Muscle of leg (tissue), 11 donors: Measurements from ENCODE around the gene COQ6. TPM values are rescaled to one million over a fixed set of nuclear protein-coding genes. Genes with fewer than 3 reads are reported as not detected.
"Not testable (repeated sequence)": the region's sequence is repeated elsewhere in the genome, so short reads cannot be mapped to it uniquely, and the experiment has no call there.

Experiments
- DNase-seq: peaks from one replicate; pipeline ENCODE4 v3.0.0; 2013
- H3K27ac ChIP-seq: one replicate; pipeline ENCODE4 v1.5.1; 2013; ENCODE audit warnings: mild to moderate bottlenecking, low read length, control low read depth
- H3K27me3 ChIP-seq: one replicate; pipeline ENCODE4 v1.6.1; 2013; ENCODE audit warnings: low read length; ENCODE audit not compliant: control insufficient read depth, insufficient read depth
- H3K36me3 ChIP-seq: one replicate; pipeline ENCODE4 v1.6.1; 2013; ENCODE audit warnings: low read length; ENCODE audit not compliant: control insufficient read depth, insufficient read depth
- H3K4me1 ChIP-seq: one replicate; pipeline ENCODE4 v1.6.1; 2013; ENCODE audit warnings: low read length; ENCODE audit not compliant: control insufficient read depth, insufficient read depth
- H3K4me3 ChIP-seq: one replicate; pipeline ENCODE4 v1.5.1; 2013; ENCODE audit warnings: low read length, control low read depth
- H3K9me3 ChIP-seq: replicated peaks from 2 replicates; pipeline ENCODE4 v1.6.1; 2013; ENCODE audit warnings: low read depth, low read length; ENCODE audit not compliant: control insufficient read depth
- WGBS: methylation state at CpG from one replicate; pipeline ENCODE4 v1.1.5; 2013; ENCODE audit warnings: missing lambda C conversion rate; ENCODE audit not compliant: insufficient coverage; 5-methylcytosine and 5-hydroxymethylcytosine counted together
- polyA plus RNA-seq, 8 donors: library from polyadenylated mRNA; unstranded; fragments of 120-200 nt; gene quantifications; one replicate each; pipeline versions ENCODE4 v1.2.1 to v1.2.3, GENCODE V29; 2013; ENCODE audit warnings: inconsistent platforms in 1 of 8, low replicate concordance in 1 of 8; ENCODE audit not compliant: insufficient read length in 8 of 8, insufficient read depth in 1 of 8
- total RNA-seq: library from RNA; stranded (reverse); fragments of 120-200 nt; gene quantifications from one replicate; pipeline ENCODE4 v1.2.4, GENCODE V29; 2013

COQ6 gene
- total and polyA plus RNA-seq, 9 donors: 26.9 to 47.5 (median 38.3) TPM

DNA sequence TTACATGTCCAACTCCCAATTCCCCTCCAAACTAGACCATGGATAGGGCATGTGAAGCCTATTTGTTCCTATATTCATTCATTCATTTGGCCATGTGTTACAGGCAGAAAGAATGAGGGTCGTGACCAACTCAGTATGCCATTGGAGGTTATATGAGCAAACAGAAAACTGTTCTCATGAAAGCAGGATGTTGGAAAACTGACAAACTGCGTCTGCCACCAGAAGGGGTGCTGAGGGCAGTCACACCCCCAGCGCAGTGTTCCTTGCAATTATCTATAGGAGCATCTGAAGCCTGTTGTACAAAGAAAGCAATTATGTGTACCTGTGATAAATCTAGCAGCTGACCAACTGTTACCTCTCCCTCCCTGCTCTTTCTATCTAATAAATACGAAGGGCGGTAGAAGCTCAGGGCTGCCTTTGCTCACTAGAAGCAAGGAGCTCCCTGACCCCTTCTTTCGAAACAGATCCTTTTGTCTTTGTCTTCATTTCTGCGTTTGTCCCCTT, 47.9 kb downstream of the COQ6 start:
- no peak overlapping the region for H3K27ac ChIP-seq
- 98% methylated on average over 4 of the region's 7 CpGs for WGBS
- H3K4me3 ChIP-seq: no peak overlapping the region
- no peak for DNase-seq
- no peaks in the 10 kb centered on the region for H3K27me3 ChIP-seq
- no peaks in the 10 kb centered on the region for H3K4me1 ChIP-seq
- H3K36me3 ChIP-seq: peaks cover 19% of the 10 kb centered on the region
- no peaks in the 10 kb centered on the region for H3K9me3 ChIP-seq

- H3K4me3 ChIP-seq: no peak overlapping the region
- H3K36me3 ChIP-seq: peaks cover 19% of the 10 kb centered on the region
- H3K9me3 ChIP-seq: no peaks in the 10 kb centered on the region
- WGBS: 91% methylated on average over 1 of the region's 2 CpGs
- H3K27ac ChIP-seq: no peak overlapping the region
- H3K27me3 ChIP-seq: no peaks in the 10 kb centered on the region
- DNase-seq: no peak
- no peaks in the 10 kb centered on the region for H3K4me1 ChIP-seq
Measured at GRCh38 chr14:73998726-73999125, 48.6 kb downstream of the COQ6 start.

- not testable (repeated sequence) for H3K4me3 ChIP-seq, DNase-seq, H3K36me3 ChIP-seq, H3K27me3 ChIP-seq, H3K4me1 ChIP-seq, H3K27ac ChIP-seq, H3K9me3 ChIP-seq
- WGBS: 83% methylated on average over 1 of the region's 3 CpGs
Measured at GRCh38 chr14:74005664-74006063, 55.6 kb downstream of the COQ6 start.

DNA sequence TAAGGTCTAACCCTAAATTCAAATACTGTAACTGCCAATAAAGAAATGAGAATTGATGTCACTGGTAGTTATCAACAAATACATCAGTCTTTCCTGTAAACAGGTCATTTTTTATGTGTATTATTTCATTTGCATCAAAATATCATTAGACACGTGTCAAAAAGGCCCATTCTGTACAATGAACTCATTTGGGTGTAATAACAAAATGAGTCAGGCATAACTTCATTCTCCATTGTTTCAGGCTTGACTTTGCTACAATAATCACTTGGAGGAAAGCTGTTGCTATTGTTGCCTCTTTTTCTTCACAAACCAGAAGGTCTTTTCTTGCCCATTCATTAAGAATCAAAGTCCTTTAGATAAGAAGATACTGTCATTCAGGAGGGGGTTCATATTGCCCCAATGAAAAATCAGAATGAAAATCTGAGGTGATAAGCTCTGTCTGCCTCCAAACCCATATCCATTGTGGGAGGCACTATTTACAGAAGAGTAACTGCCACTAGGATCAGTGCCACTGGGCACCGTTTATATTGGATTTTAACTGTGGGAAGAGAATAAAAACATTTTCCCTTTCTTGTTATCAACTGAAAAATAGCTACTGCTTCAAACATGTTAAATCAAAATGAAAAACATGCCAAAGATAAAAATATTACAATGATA, 58.9 kb downstream of the COQ6 start:
- DNase-seq: no peak
- no peak overlapping the region for H3K4me3 ChIP-seq
- H3K27ac ChIP-seq: no peak overlapping the region
- peaks cover 27% of the 10 kb centered on the region for H3K36me3 ChIP-seq
- WGBS: no CpG with 5 or more reads among the region's 2 CpGs
- H3K4me1 ChIP-seq: no peaks in the 10 kb centered on the region
- H3K9me3 ChIP-seq: no peaks in the 10 kb centered on the region
- H3K27me3 ChIP-seq: no peaks in the 10 kb centered on the region

Other genes with a start within 250 kb of the COQ6 start
- gene PNMA1, start 235.9 kb upstream of the COQ6 start, total RNA-seq: 7.8 TPM
- gene PNMA1, start 235.9 kb upstream of the COQ6 start, polyA plus RNA-seq: 10 to 100 TPM; 22.4 to 37.4 (median 27.4) TPM
- 8.4 TPM for gene PTGR2, start 98.5 kb upstream of the COQ6 start, total RNA-seq
- gene PTGR2, start 98.5 kb upstream of the COQ6 start, polyA plus RNA-seq: 10 to 100 TPM in 2 of 8 donors, 1 to 10 TPM in 6; 5.7 to 10.9 (median 6.9) TPM
- gene ZNF410, start 63.4 kb upstream of the COQ6 start, total RNA-seq: 41.5 TPM
- 10 to 100 TPM; 26.4 to 37.9 (median 31.0) TPM for gene ZNF410, start 63.4 kb upstream of the COQ6 start, polyA plus RNA-seq
- 6.6 TPM for gene FAM161B, start 208 bp upstream of the COQ6 start, total RNA-seq
- 1 to 10 TPM; 6.2 to 8.2 (median 7.1) TPM for gene FAM161B, start 208 bp upstream of the COQ6 start, polyA plus RNA-seq
- gene ENTPD5, start 69.0 kb downstream of the COQ6 start, total RNA-seq: 10.4 TPM
- 10 to 100 TPM; 11.2 to 15.3 (median 13.9) TPM for gene ENTPD5, start 69.0 kb downstream of the COQ6 start, polyA plus RNA-seq
- gene BBOF1, start 69.0 kb downstream of the COQ6 start, total RNA-seq: 7.8 TPM
- 1 to 10 TPM; 5.7 to 8.6 (median 6.4) TPM for gene BBOF1, start 69.0 kb downstream of the COQ6 start, polyA plus RNA-seq
- 17.3 TPM for gene ALDH6A1, start 134.2 kb downstream of the COQ6 start, total RNA-seq
- 10 to 100 TPM in 7 of 8 donors, 1 to 10 TPM in 1; 7.2 to 16.8 (median 12.6) TPM for gene ALDH6A1, start 134.2 kb downstream of the COQ6 start, polyA plus RNA-seq
- gene LIN52, start 134.7 kb downstream of the COQ6 start, total RNA-seq: 7.9 TPM
- gene LIN52, start 134.7 kb downstream of the COQ6 start, polyA plus RNA-seq: 10 to 100 TPM in 7 of 8 donors, 1 to 10 TPM in 1; 10.0 to 13.5 (median 10.4) TPM